PC-3 (cell line): ENCODE data around the gene SART3.

ENCODE experiments used
- EZH2 ChIP-seq: fragments of 300-600 bp; sonication (generic); IDR thresholded peaks from one replicate; pipeline ENCODE4 v1.6.1; 2017; ENCODE audit warnings: antibody characterized with exemption, mild to moderate bottlenecking, low read length; ENCODE audit not compliant: unreplicated experiment
- EZH2phosphoT487 ChIP-seq: fragments of 300-600 bp; sonication (generic); IDR thresholded peaks from 2 replicates; pipeline ENCODE4 v1.6.1; 2018; ENCODE audit warnings: mild to moderate bottlenecking, antibody characterized with exemption, low read length, borderline replicate concordance
- TF ChIP-seq, protein P1 (sequence below): fragments of 300-600 bp; sonication (generic); conservative IDR thresholded peaks from 2 replicates; pipeline ENCODE4 v1.5.1; 2017; ENCODE audit warnings: antibody characterized with exemption, low read depth, mild to moderate bottlenecking, low read length

DNA sequence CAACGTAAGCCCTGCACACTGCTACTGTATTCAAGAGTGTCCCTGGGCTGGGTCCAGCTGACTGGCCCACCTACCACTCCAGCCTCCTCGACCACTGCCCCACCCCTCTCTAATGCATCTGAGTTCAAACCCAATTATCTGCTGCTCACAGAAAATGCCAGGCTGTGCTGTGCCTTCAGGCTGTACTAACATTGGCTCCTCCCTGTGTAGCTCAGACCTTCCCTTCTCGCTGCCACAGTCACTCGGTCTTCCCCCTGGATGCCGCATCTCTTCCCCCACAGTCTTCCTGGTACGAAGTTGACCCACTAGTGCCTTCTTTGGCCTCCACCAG, 33.8 kb downstream of the SART3 start:
- TF ChIP-seq, protein P1, sequence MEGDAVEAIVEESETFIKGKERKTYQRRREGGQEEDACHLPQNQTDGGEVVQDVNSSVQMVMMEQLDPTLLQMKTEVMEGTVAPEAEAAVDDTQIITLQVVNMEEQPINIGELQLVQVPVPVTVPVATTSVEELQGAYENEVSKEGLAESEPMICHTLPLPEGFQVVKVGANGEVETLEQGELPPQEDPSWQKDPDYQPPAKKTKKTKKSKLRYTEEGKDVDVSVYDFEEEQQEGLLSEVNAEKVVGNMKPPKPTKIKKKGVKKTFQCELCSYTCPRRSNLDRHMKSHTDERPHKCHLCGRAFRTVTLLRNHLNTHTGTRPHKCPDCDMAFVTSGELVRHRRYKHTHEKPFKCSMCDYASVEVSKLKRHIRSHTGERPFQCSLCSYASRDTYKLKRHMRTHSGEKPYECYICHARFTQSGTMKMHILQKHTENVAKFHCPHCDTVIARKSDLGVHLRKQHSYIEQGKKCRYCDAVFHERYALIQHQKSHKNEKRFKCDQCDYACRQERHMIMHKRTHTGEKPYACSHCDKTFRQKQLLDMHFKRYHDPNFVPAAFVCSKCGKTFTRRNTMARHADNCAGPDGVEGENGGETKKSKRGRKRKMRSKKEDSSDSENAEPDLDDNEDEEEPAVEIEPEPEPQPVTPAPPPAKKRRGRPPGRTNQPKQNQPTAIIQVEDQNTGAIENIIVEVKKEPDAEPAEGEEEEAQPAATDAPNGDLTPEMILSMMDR = no peak
- TF ChIP-seq EZH2 (no peak), EZH2phosphoT487 (no peak)
